ENCODE data around the gene PPM1M.

The PPM1M gene

GRCh38 chr3:52231502-52232278 is 13.9 kb upstream of the PPM1M start:
- peak; percentile 92 for DNase-seq

GRCh38 chr3:52232279-52233107 is 13.1 kb upstream of the PPM1M start:
- no peak for DNase-seq

GRCh38 chr3:52233108-52233591 is 12.4 kb upstream of the PPM1M start:
- DNase-seq: no peak

- DNase-seq: no peak
Measured at GRCh38 chr3:52233968-52234367, 11.6 kb upstream of the PPM1M start.

GRCh38 chr3:52234516-52235447 is 10.8 kb upstream of the PPM1M start:
- no peak for DNase-seq

GRCh38 chr3:52236424-52236886 is 9.1 kb upstream of the PPM1M start:
- DNase-seq: no peak

GRCh38 chr3:52237006-52237656 is 8.4 kb upstream of the PPM1M start:
- DNase-seq: no peak

- no peak for DNase-seq
Measured at GRCh38 chr3:52237657-52238172, 7.8 kb upstream of the PPM1M start.

GRCh38 chr3:52238193-52238760 is 7.3 kb upstream of the PPM1M start:
- DNase-seq: no peak

- peak; percentile 81 for DNase-seq
Measured at GRCh38 chr3:52238761-52239701, 6.5 kb upstream of the PPM1M start, which contains the start of gene TWF2. TWF2 (minus strand) TSS chr3:52239158; CDS start chr3:52239016, 142 bp downstream.

- no peak for DNase-seq
Measured at GRCh38 chr3:52240059-52240885, 5.3 kb upstream of the PPM1M start.

- no peak for DNase-seq
Measured at GRCh38 chr3:52240886-52241370, 4.6 kb upstream of the PPM1M start.

GRCh38 chr3:52242039-52242438 is 3.5 kb upstream of the PPM1M start:
- no peak for DNase-seq

GRCh38 chr3:52243791-52244628 is 1.5 kb upstream of the PPM1M start:
- DNase-seq: no peak

GRCh38 chr3:52246264-52246620 is 683 bp downstream of the PPM1M start:
- DNase-seq: no peak

- DNase-seq: no peak
Measured at GRCh38 chr3:52246728-52247408, 1.3 kb downstream of the PPM1M start.

GRCh38 chr3:52247409-52248164 is 2.0 kb downstream of the PPM1M start:
- DNase-seq: no peak
